DND-41 (cell line): ENCODE measurements around the gene RAD21L1.

Source experiments
- ATAC-seq: fragments of 200-7000 bp; cut with Tn5 transposase; 3 replicates; pipeline ENCODE4 v1.9.1; 2021; ENCODE audit warnings: low read depth; ENCODE audit not compliant: insufficient read depth
- DNase-seq: peaks from one replicate; pipeline ENCODE4 v3.0.0-alpha.2; 2020
- H2AFZ ChIP-seq: 2 replicates; pipeline ENCODE4 v1.6.0; 2012; ENCODE audit warnings: low read depth, low read length
- H3K27ac ChIP-seq: 2 replicates; pipeline ENCODE4 v1.5.1; 2012; ENCODE audit warnings: low read length, inconsistent platforms
- H3K27me3 ChIP-seq: fragments of 200-600 bp; sonication (generic); 2 replicates; pipeline ENCODE4 v1.6.0; 2012; ENCODE audit warnings: low read length, mild to moderate bottlenecking, inconsistent platforms; ENCODE audit not compliant: insufficient read depth, poor library complexity
- H3K36me3 ChIP-seq: 2 replicates; pipeline ENCODE4 v1.5.1; 2012; ENCODE audit warnings: low read length, inconsistent platforms; ENCODE audit not compliant: insufficient read depth
- H3K4me1 ChIP-seq: 2 replicates; pipeline ENCODE4 v1.5.1; 2012; ENCODE audit warnings: mild to moderate bottlenecking, low read length; ENCODE audit not compliant: insufficient read depth
- H3K4me2 ChIP-seq: 2 replicates; pipeline ENCODE4 v1.6.0; 2012; ENCODE audit warnings: mild to moderate bottlenecking, moderate library complexity, low read length, inconsistent platforms; ENCODE audit not compliant: insufficient read depth
- H3K4me3 ChIP-seq, 2 experiments: fragments of 200-600 bp in 1 of 2; shearing (Covaris generic) in 1 of 2; 2 replicates each; pipeline ENCODE4 v1.5.1; 2012 to 2016; ENCODE audit warnings: inconsistent platforms in 2 of 2, low read length in 2 of 2, mild to moderate bottlenecking in 2 of 2, low read depth in 1 of 2, moderate library complexity in 1 of 2
- H3K79me2 ChIP-seq: 2 replicates; pipeline ENCODE4 v1.6.0; 2012; ENCODE audit warnings: low read length, inconsistent platforms; ENCODE audit not compliant: insufficient read depth
- H3K9ac ChIP-seq: 2 replicates; pipeline ENCODE4 v1.6.0; 2012; ENCODE audit warnings: low read depth, mild to moderate bottlenecking, inconsistent platforms, low read length, moderate library complexity
- H3K9me3 ChIP-seq: 2 replicates; pipeline ENCODE4 v1.5.1; 2012; ENCODE audit warnings: low read length, moderate library complexity, mild to moderate bottlenecking, inconsistent platforms; ENCODE audit not compliant: insufficient read depth, severe bottlenecking
- H4K20me1 ChIP-seq: 2 replicates; pipeline ENCODE4 v1.6.0; 2012; ENCODE audit warnings: low read length; ENCODE audit not compliant: insufficient read depth
- EZH2 ChIP-seq: IDR thresholded peaks from 3 replicates; pipeline ENCODE4 v1.6.1; 2012; ENCODE audit warnings: borderline replicate concordance, low read depth, mild to moderate bottlenecking, moderate library complexity, low read length, inconsistent platforms; ENCODE audit not compliant: severe bottlenecking
- TF ChIP-seq, protein P1 (sequence below): IDR thresholded peaks from 2 replicates; pipeline ENCODE4 v1.5.1; 2012; ENCODE audit warnings: borderline replicate concordance, low read length, moderate library complexity, mild to moderate bottlenecking; ENCODE audit not compliant: poor library complexity, severe bottlenecking; ENCODE audit errors: extremely low read depth

RAD21L1 gene

DNA sequence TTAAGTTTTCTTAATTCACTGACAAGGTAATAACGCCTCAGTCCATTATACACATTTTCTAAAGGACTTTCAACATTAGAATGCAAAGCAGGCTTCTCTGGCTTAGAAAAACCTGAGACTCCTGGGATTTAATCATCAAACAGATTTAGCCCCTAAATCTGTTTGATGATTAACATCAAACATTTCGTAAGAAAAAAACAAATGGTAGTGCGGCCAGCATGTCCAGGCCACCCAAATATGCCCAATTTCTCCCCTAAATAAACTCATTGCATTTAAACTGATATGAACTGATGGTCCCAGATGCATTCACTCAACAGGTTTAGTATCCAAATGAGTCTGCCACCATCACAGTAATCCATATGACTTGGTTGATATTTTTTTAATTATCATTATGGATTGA lies 47.2 kb upstream of the RAD21L1 start:
- H3K27ac ChIP-seq = no peak overlapping the region
- TF ChIP-seq EZH2 = no peak
- TF ChIP-seq, protein P1, sequence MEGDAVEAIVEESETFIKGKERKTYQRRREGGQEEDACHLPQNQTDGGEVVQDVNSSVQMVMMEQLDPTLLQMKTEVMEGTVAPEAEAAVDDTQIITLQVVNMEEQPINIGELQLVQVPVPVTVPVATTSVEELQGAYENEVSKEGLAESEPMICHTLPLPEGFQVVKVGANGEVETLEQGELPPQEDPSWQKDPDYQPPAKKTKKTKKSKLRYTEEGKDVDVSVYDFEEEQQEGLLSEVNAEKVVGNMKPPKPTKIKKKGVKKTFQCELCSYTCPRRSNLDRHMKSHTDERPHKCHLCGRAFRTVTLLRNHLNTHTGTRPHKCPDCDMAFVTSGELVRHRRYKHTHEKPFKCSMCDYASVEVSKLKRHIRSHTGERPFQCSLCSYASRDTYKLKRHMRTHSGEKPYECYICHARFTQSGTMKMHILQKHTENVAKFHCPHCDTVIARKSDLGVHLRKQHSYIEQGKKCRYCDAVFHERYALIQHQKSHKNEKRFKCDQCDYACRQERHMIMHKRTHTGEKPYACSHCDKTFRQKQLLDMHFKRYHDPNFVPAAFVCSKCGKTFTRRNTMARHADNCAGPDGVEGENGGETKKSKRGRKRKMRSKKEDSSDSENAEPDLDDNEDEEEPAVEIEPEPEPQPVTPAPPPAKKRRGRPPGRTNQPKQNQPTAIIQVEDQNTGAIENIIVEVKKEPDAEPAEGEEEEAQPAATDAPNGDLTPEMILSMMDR = no peak
- no peak overlapping the region for H2AFZ ChIP-seq
- no peaks in the 10 kb centered on the region for H3K4me1 ChIP-seq
- no peak overlapping the region for H3K4me3 ChIP-seq
- DNase-seq = no peak
- no peak for ATAC-seq
- no peak overlapping the region for H3K4me2 ChIP-seq
- no peaks in the 10 kb centered on the region for H3K27me3 ChIP-seq
- H3K9ac ChIP-seq = no peak overlapping the region
- no peaks in the 10 kb centered on the region; the same call in 1 of the 2 replicates for H4K20me1 ChIP-seq
- peaks cover 3% of the 10 kb centered on the region; the same call in 1 of the 2 replicates for H3K36me3 ChIP-seq
- no peaks in the 10 kb centered on the region for H3K9me3 ChIP-seq
- H3K79me2 ChIP-seq = no peaks in the 10 kb centered on the region

DNA sequence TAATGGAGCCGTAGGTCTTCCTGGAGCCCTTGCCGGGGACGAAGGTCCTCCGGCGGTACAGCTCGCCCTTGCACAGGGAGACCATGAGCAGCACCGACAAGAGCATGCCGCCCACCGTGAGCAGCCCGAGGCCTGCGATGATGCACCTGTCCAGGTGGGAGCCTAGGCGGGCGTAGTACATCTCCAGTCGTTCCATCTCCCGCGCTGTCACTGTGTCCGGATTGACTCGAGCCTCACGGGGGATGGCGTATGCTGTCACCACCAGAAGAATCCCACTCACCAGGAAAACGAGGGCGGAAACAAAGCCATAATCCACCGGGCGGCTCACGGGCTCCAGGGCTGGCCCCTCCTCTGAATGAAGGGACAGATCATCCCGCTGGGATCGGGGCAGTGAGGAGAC lies 44.9 kb upstream of the RAD21L1 start:
- Histone ChIP-seq H3K79me2 (no peaks in the 10 kb centered on the region), H3K27ac (no peak overlapping the region), H3K4me1 (no peaks in the 10 kb centered on the region), H2AFZ (no peak overlapping the region), H3K36me3 (no peaks in the 10 kb centered on the region), H3K9ac (no peak overlapping the region), H3K9me3 (no peaks in the 10 kb centered on the region), H3K4me2 (no peak overlapping the region), H3K4me3 (no peak overlapping the region), H3K27me3 (no peaks in the 10 kb centered on the region), H4K20me1 (no peaks in the 10 kb centered on the region)
- TF ChIP-seq, protein P1 = no peak
- no peak for TF ChIP-seq EZH2
- ATAC-seq (no peak), DNase-seq (no peak)

DNA sequence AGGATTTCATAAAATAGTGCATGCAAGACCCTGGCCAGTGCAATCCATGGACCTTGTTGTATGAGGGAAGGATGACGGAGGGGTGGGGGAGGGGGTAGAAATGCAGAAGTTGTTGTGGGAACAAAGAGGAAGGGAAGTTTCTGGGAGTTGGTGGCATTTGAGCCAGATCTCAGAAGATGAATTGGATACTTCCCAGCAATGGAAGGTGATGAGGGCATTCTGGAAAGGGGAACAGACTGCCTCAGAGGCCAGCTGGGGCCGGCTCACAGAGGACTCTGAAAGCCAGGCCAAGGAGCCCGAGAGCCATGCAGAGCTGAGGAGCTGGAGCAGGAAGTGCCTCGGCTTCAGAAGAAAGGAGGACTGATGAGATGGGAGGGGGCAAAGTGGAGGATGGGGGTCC lies 43.7 kb upstream of the RAD21L1 start:
- TF ChIP-seq, protein P1 = no peak
- no peak for TF ChIP-seq EZH2
- Histone ChIP-seq H3K4me1 (no peaks in the 10 kb centered on the region), H3K4me2 (no peak overlapping the region)

GRCh38 chr20:1183153-1183552 lies 42.7 kb upstream of the RAD21L1 start:
- Histone ChIP-seq H3K4me2 (no peak overlapping the region), H3K4me3 (no peak overlapping the region), H4K20me1 (no peaks in the 10 kb centered on the region; the same call in 1 of the 2 replicates), H3K27ac (no peak overlapping the region), H3K27me3 (no peaks in the 10 kb centered on the region), H3K4me1 (no peaks in the 10 kb centered on the region), H3K9ac (no peak overlapping the region), H3K36me3 (no peaks in the 10 kb centered on the region), H2AFZ (no peak overlapping the region), H3K9me3 (no peaks in the 10 kb centered on the region), H3K79me2 (no peaks in the 10 kb centered on the region)
- ATAC-seq (no peak), DNase-seq (no peak)
- TF ChIP-seq, protein P1 = no peak
- TF ChIP-seq EZH2 = no peak

More for the DNA sequence above, 43.7 kb upstream of the RAD21L1 start:
- Histone ChIP-seq H3K36me3 (no peaks in the 10 kb centered on the region), H3K27ac (no peak overlapping the region), H3K27me3 (no peaks in the 10 kb centered on the region), H3K4me3 (no peak overlapping the region), H4K20me1 (no peaks in the 10 kb centered on the region; the same call in 1 of the 2 replicates), H3K9ac (no peak overlapping the region), H3K79me2 (no peaks in the 10 kb centered on the region), H2AFZ (no peak overlapping the region), H3K9me3 (no peaks in the 10 kb centered on the region)
- ATAC-seq = no peak
- DNase-seq = no peak
